ENCODE measurements around the gene MCM9. TPM values are rescaled to one million over a fixed set of nuclear protein-coding genes. Genes with fewer than 3 reads are reported as not detected.

The MCM9 gene
- total and polyA plus RNA-seq, 2 donors (not counting 1 experiment from before 2014, with no cell fraction given): 14.0 to 54.5 TPM

GRCh38 chr6:118784641-118785164 is 150.3 kb downstream of the MCM9 start:
- Mint-ChIP-seq H3K4me1 (peaks cover 13% of the 10 kb centered on the region), H3K27me3 (no peaks in the 10 kb centered on the region), H3K27ac (no peak overlapping the region), H3K9me3 (ENCODE audit: insufficient read depth) (no peaks in the 10 kb centered on the region), H3K4me3 (no peak overlapping the region)
- intact Hi-C loops (cut with micrococcal nuclease): no loop called here
- WGBS (ENCODE audit: insufficient coverage): 96% methylated on average over 4 of the region's 5 CpGs
- H3K4me1 ChIP-seq (ENCODE audit: control insufficient read depth in 2 of 2, insufficient read depth in 2 of 2, low read length in 2 of 2): peaks cover 7 to 12% of the 10 kb centered on the region in 2 donors
- no peak overlapping the region for H3K27ac ChIP-seq (ENCODE audit: low read length in 2 of 2)
- no peak for DNase-seq
- H3K36me3 ChIP-seq (replicated peaks in 1 of 2; ENCODE audit: control extremely low read depth in 1 of 2, control insufficient read depth in 1 of 2, extremely low read depth in 1 of 2, insufficient read depth in 2 of 2, low read length in 1 of 2): no peaks in the 10 kb centered on the region
- H3K4me2 ChIP-seq (replicated peaks; ENCODE audit: low read depth, low read length, poor library complexity, severe bottlenecking): no peak overlapping the region
- H3K79me2 ChIP-seq (ENCODE audit: control insufficient read depth, insufficient read depth, low read length): no peaks in the 10 kb centered on the region
- ChIA-PET POLR2A (no interaction called here), CTCF (interaction anchor here (0.6 to 1.5 kb wide), 5 partner anchors 9 to 416 kb away, joined by 3 to 5 read pairs (median 4); no protein-coding TSS in a partner anchor)
- no peak overlapping the region for H3K9ac ChIP-seq (ENCODE audit: low read length)
- H2AFZ ChIP-seq (ENCODE audit: insufficient read depth, low read depth, low read length, poor library complexity, severe bottlenecking): no peak overlapping the region
- no peaks in the 10 kb centered on the region for H3K27me3 ChIP-seq (replicated peaks in 1 of 4; ENCODE audit: control extremely low read depth in 1 of 4, control insufficient read depth in 3 of 4, insufficient read depth in 4 of 4, low read length in 3 of 4)
- no peaks in the 10 kb centered on the region for H3K9me3 ChIP-seq (ENCODE audit: control extremely low read depth in 1 of 3, control insufficient read depth in 2 of 3, insufficient read depth in 1 of 3, low read length in 2 of 3)
- TF ChIP-seq EZH2 (IDR thresholded peaks at IDR 0.05; ENCODE audit: borderline replicate concordance, insufficient read depth, low read depth, low read length, poor library complexity, severe bottlenecking): no peak
- no peak for TF ChIP-seq CTCF (IDR thresholded peaks at IDR 0.05)
- no peak for ATAC-seq (ENCODE audit: low read depth)
- no peak overlapping the region for H3K4me3 ChIP-seq (ENCODE audit: control extremely low read depth in 1 of 5, extremely low read depth in 1 of 5, insufficient read depth in 1 of 5, low read depth in 2 of 5, low read length in 4 of 5)
- H4K20me1 ChIP-seq (ENCODE audit: control insufficient read depth, insufficient read depth, low read length, poor library complexity, severe bottlenecking): no peaks in the 10 kb centered on the region

- no peak overlapping the region for H3K27ac ChIP-seq (ENCODE audit: low read length in 2 of 2)
- Mint-ChIP-seq H3K4me1 (peaks cover 13% of the 10 kb centered on the region), H3K27ac (no peak overlapping the region), H3K4me3 (no peak overlapping the region), H3K9me3 (ENCODE audit: insufficient read depth) (no peaks in the 10 kb centered on the region), H3K27me3 (no peaks in the 10 kb centered on the region)
- no peaks in the 10 kb centered on the region for H4K20me1 ChIP-seq (ENCODE audit: control insufficient read depth, insufficient read depth, low read length, poor library complexity, severe bottlenecking)
- H3K27me3 ChIP-seq (replicated peaks in 1 of 4; ENCODE audit: control extremely low read depth in 1 of 4, control insufficient read depth in 3 of 4, insufficient read depth in 4 of 4, low read length in 3 of 4): no peaks in the 10 kb centered on the region
- DNase-seq (no peak), ATAC-seq (ENCODE audit: low read depth) (no peak)
- ChIA-PET CTCF (interaction anchor here (0.6 to 1.6 kb wide), 6 partner anchors 8 to 416 kb away, joined by 3 to 6 read pairs (median 4); no protein-coding TSS in a partner anchor), POLR2A (no interaction called here)
- TF ChIP-seq EZH2 (IDR thresholded peaks at IDR 0.05; ENCODE audit: borderline replicate concordance, insufficient read depth, low read depth, low read length, poor library complexity, severe bottlenecking): no peak
- TF ChIP-seq CTCF (IDR thresholded peaks at IDR 0.05): no peak
- H3K79me2 ChIP-seq (ENCODE audit: control insufficient read depth, insufficient read depth, low read length): no peaks in the 10 kb centered on the region
- intact Hi-C loops (cut with micrococcal nuclease): no loop called here
- no peak overlapping the region for H3K9ac ChIP-seq (ENCODE audit: low read length)
- WGBS (ENCODE audit: insufficient coverage): 93% methylated on average over 3 of the region's 5 CpGs
- no peak overlapping the region for H3K4me2 ChIP-seq (replicated peaks; ENCODE audit: low read depth, low read length, poor library complexity, severe bottlenecking)
- H3K9me3 ChIP-seq (ENCODE audit: control extremely low read depth in 1 of 3, control insufficient read depth in 2 of 3, insufficient read depth in 1 of 3, low read length in 2 of 3): no peaks in the 10 kb centered on the region
- H3K4me3 ChIP-seq (ENCODE audit: control extremely low read depth in 1 of 5, extremely low read depth in 1 of 5, insufficient read depth in 1 of 5, low read depth in 2 of 5, low read length in 4 of 5): no peak overlapping the region
- H3K4me1 ChIP-seq (ENCODE audit: control insufficient read depth in 2 of 2, insufficient read depth in 2 of 2, low read length in 2 of 2): peaks cover 7 to 12% of the 10 kb centered on the region in 2 donors
- H2AFZ ChIP-seq (ENCODE audit: insufficient read depth, low read depth, low read length, poor library complexity, severe bottlenecking): no peak overlapping the region
- no peaks in the 10 kb centered on the region for H3K36me3 ChIP-seq (replicated peaks in 1 of 2; ENCODE audit: control extremely low read depth in 1 of 2, control insufficient read depth in 1 of 2, extremely low read depth in 1 of 2, insufficient read depth in 2 of 2, low read length in 1 of 2)
Observed at GRCh38 chr6:118783931-118784550, 150.9 kb downstream of the MCM9 start.
